Parathyroid adenoma (tissue), 2 donors: Measurements from ENCODE around the gene TMEM217.

Experiments used
- H2AFZ ChIP-seq: fragments of 300-600 bp; sonication (generic); one replicate; pipeline ENCODE4 v1.7.0; 2017; ENCODE audit warnings: antibody characterized with exemption, mild to moderate bottlenecking
- H3K27ac ChIP-seq: fragments of 300-600 bp; sonication (generic); one replicate; pipeline ENCODE4 v1.7.0; 2017
- H3K27me3 ChIP-seq: fragments of 300-600 bp; sonication (generic); one replicate; pipeline ENCODE4 v1.7.0; 2017; ENCODE audit warnings: low read length; ENCODE audit not compliant: control insufficient read depth, insufficient read depth
- H3K36me3 ChIP-seq: fragments of 300-600 bp; sonication (generic); one replicate; pipeline ENCODE4 v1.7.0; 2017; ENCODE audit warnings: low read length; ENCODE audit not compliant: control insufficient read depth, insufficient read depth
- H3K4me1 ChIP-seq: fragments of 300-600 bp; sonication (generic); one replicate; pipeline ENCODE4 v1.7.0; 2017; ENCODE audit warnings: control low read depth
- H3K4me2 ChIP-seq: fragments of 300-600 bp; sonication (generic); one replicate; pipeline ENCODE4 v1.7.0; 2017; ENCODE audit warnings: low read length
- H3K4me3 ChIP-seq: fragments of 300-600 bp; sonication (generic); one replicate; pipeline ENCODE4 v1.7.0; 2017; ENCODE audit warnings: low read depth, low read length
- H3K79me2 ChIP-seq: fragments of 300-600 bp; sonication (generic); one replicate; pipeline ENCODE4 v1.7.0; 2017; ENCODE audit warnings: control low read depth
- H3K9ac ChIP-seq: fragments of 300-600 bp; sonication (generic); one replicate; pipeline ENCODE4 v1.7.0; 2017; ENCODE audit warnings: mild to moderate bottlenecking
- H3K9me3 ChIP-seq: fragments of 300-600 bp; sonication (generic); one replicate; pipeline ENCODE4 v1.7.0; 2017; ENCODE audit warnings: low read length; ENCODE audit not compliant: control insufficient read depth
- TF ChIP-seq, protein P1 (sequence below): fragments of 300-600 bp; sonication (generic); IDR thresholded peaks from one replicate; pipeline ENCODE4 v1.7.0; 2017; ENCODE audit warnings: antibody characterized with exemption, mild to moderate bottlenecking
- donor health status: primary hyperparathyroidism.

Gene TMEM217

DNA sequence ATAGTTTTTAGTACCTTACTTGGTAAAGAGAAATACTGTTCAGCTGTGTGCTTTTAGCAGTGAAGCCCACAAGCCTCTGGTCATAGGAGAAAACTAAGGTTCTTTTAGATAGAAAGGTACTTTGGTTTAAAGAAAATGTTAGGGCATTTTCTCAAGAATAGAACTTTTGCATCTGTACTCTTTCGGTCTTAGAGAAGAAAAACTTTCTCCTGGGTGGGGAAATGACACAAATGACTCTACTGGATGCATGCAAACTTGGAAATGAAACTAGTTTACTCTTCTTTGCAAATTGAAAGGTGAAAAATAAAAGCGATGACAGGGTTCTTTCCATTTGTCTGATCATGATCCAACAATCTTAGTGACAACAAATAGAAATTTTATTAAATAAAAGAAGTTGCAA lies 2.1 kb upstream of the TMEM217 start:
- TF ChIP-seq, protein P1, sequence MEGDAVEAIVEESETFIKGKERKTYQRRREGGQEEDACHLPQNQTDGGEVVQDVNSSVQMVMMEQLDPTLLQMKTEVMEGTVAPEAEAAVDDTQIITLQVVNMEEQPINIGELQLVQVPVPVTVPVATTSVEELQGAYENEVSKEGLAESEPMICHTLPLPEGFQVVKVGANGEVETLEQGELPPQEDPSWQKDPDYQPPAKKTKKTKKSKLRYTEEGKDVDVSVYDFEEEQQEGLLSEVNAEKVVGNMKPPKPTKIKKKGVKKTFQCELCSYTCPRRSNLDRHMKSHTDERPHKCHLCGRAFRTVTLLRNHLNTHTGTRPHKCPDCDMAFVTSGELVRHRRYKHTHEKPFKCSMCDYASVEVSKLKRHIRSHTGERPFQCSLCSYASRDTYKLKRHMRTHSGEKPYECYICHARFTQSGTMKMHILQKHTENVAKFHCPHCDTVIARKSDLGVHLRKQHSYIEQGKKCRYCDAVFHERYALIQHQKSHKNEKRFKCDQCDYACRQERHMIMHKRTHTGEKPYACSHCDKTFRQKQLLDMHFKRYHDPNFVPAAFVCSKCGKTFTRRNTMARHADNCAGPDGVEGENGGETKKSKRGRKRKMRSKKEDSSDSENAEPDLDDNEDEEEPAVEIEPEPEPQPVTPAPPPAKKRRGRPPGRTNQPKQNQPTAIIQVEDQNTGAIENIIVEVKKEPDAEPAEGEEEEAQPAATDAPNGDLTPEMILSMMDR: no peak
- no peak overlapping the region for H3K27ac ChIP-seq

DNA sequence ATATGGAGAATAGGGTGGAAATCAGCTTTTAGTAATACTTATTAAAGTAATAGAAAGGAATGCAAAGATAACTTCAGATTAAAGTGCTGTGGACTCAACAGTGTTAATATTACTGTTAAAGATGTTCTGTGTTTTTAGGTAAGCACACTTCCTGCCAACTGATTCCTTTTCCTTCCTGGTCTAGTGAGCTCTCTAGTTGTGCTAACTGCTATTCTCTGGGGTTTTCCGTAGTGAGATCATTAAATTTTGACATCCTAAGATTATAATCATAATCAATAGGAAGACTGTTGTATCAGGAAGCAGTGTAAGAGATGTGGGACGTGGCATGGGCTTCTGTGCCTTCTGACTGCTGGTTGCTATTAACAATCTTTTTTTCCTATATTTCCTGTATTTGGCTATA lies 1.2 kb upstream of the TMEM217 start:
- Histone ChIP-seq H3K4me3 (no peak overlapping the region), H3K9ac (no peak overlapping the region), H3K27me3 (no peaks in the 10 kb centered on the region), H3K27ac (no peak overlapping the region), H2AFZ (no peak overlapping the region), H3K36me3 (no peaks in the 10 kb centered on the region), H3K79me2 (peaks cover 37% of the 10 kb centered on the region), H3K4me2 (no peak overlapping the region), H3K9me3 (no peaks in the 10 kb centered on the region), H3K4me1 (peaks cover 3% of the 10 kb centered on the region)
- TF ChIP-seq, protein P1: no peak

More for the DNA sequence above, 2.1 kb upstream of the TMEM217 start:
- H3K4me2 ChIP-seq: no peak overlapping the region
- no peaks in the 10 kb centered on the region for H3K27me3 ChIP-seq
- no peaks in the 10 kb centered on the region for H3K9me3 ChIP-seq
- H3K4me3 ChIP-seq: no peak overlapping the region
- no peaks in the 10 kb centered on the region for H3K36me3 ChIP-seq
- H3K79me2 ChIP-seq: peaks cover 37% of the 10 kb centered on the region
- H3K9ac ChIP-seq: no peak overlapping the region
- peaks cover 3% of the 10 kb centered on the region for H3K4me1 ChIP-seq
- H2AFZ ChIP-seq: no peak overlapping the region

DNA sequence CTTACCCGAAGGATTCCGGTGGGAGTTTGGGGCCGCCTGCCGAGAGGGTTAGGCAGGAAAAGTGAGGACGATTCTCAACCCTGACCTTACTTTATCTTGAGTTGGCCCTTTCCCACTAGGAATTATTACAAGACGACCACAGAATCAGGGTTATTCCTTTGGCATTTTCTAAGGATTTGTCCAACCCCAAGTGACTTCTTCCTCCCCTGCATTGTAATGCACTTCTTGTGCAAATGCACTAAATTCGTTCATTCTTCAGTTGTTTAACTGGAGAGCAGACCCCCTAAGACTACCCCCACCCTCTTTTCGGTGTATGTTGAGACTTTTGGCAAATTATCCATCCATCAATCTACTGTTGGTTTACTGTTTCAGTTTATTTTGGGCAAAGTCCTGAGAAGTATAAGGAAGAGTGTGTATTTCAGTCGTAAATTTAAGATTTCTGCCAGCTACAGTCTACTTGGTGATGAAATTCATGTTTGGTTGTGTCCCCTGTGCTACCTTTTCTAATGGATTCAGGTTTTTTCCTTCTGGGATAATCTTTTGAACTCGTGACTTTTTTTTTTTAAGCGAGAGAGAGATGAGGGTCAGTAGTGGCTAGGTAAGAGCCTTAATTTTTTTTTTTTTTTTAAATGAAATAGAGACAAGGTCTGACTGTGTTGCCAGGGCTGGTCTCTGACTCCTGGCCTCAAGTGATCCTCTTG lies 611 bp upstream of the TMEM217 start:
- Histone ChIP-seq H3K27me3 (no peaks in the 10 kb centered on the region), H3K4me2 (peak overlapping the region; percentile 92), H3K4me1 (peaks cover 3% of the 10 kb centered on the region), H3K9me3 (no peaks in the 10 kb centered on the region), H3K9ac (peak overlapping the region; percentile 97), H3K79me2 (peaks cover 36% of the 10 kb centered on the region), H3K27ac (no peak overlapping the region), H2AFZ (peak overlapping the region; percentile 99), H3K36me3 (no peaks in the 10 kb centered on the region), H3K4me3 (peak overlapping the region; percentile 92)
- TF ChIP-seq, protein P1: no peak

DNA sequence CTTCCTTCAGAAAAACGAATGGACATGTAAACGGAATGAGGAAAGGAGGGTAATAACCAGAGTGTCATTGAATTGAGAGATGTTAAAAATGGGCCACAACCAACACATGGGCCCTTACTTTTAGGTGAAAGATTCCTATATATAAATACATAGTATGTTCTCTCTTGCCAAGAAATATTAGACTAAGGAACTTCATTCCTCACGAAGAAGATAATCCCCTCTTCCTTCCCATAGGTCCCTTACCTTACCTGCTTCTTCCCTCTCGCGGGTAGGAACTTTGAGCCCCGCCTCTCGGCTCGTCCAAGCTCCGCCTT lies 667 bp downstream of the TMEM217 start:
- Histone ChIP-seq H3K27me3 (no peaks in the 10 kb centered on the region), H3K9ac (no peak overlapping the region)

More for the DNA sequence above, 667 bp downstream of the TMEM217 start:
- Histone ChIP-seq H3K4me1 (peaks cover 3% of the 10 kb centered on the region), H2AFZ (peak overlapping the region; percentile 99), H3K4me3 (peak overlapping the region; percentile 92), H3K27ac (peak overlapping the region; percentile 78), H3K36me3 (no peaks in the 10 kb centered on the region), H3K9me3 (no peaks in the 10 kb centered on the region), H3K4me2 (peak overlapping the region; percentile 39), H3K79me2 (peaks cover 29% of the 10 kb centered on the region)
- TF ChIP-seq, protein P1: no peak
